GM18505 (cell line): ENCODE data around the gene TSPAN14.

Source experiments
- ATAC-seq: cut with Tn5 transposase; IDR thresholded peaks from one replicate; pipeline ENCODE4 v1.9.1; 2021; ENCODE audit not compliant: unreplicated experiment
- POLR2A ChIP-seq: IDR thresholded peaks from 4 replicates; pipeline ENCODE4 v1.6.1; 2011; ENCODE audit warnings: borderline replicate concordance; ENCODE audit not compliant: insufficient read depth, insufficient read length; ENCODE audit errors: extremely low read depth

The TSPAN14 gene

DNA sequence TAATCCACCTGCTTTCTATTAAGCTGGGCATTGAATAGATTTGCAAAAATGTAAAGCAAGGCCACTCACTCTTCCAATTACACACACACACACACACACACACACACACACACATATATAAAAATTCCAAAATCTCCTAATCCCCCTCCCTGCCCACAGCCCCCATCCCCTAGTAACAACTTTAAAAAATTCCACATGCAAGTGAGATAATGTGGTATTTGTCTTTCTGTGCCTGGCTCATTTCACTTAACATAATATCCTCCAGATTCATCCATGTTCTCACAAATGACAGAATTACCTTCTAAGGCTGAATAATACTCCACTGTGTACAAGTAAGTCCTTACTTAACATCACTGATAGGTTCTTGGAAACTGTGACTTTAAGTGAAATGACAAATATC is 107.8 kb downstream of the TSPAN14 start:
- TF ChIP-seq POLR2A: no peak
- ATAC-seq: no peak

DNA sequence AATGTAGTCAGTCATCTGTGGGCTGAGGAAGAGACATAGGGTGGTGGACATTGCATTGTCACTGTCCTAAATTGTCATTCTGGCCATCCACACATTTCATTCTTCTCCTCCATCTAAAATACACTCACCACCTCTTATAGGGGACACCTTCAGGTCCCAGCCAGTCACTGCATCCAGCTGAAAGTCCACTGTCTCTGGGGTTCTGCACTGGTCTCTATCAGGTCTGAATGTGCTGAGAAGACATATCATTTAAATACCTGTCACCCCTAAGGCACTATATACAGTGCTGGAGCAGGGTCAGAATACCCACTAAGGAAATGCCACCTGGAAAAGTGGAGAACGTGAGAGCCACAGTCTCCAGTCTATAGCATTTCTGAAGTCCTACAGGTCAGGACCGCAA is 113.2 kb downstream of the TSPAN14 start:
- no peak for TF ChIP-seq POLR2A
- ATAC-seq: no peak

- no peak for ATAC-seq
- TF ChIP-seq POLR2A: no peak
These were observed 115.2 kb downstream of the TSPAN14 start for GRCh38 chr10:80569131-80569895.

DNA sequence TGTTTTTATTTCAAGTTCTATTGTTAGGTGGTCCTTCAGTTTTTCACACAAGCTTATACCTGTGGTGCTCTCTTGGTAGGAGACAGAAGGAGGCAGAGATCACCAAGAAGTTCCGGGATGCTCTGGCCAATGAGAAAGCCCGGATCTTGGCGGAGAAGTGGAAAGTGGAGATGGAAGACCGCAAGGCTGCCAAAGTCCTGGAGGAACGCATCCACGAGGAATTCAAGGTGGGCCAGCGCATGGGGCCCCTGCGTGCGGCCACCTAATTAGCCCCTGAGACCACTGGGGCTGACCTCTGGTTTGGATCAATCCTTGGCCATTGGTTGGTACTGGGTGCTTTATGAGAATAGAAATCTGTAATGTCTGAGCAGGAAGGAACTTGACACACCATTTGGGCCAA is 117.2 kb downstream of the TSPAN14 start:
- TF ChIP-seq POLR2A: no peak
- no peak for ATAC-seq

DNA sequence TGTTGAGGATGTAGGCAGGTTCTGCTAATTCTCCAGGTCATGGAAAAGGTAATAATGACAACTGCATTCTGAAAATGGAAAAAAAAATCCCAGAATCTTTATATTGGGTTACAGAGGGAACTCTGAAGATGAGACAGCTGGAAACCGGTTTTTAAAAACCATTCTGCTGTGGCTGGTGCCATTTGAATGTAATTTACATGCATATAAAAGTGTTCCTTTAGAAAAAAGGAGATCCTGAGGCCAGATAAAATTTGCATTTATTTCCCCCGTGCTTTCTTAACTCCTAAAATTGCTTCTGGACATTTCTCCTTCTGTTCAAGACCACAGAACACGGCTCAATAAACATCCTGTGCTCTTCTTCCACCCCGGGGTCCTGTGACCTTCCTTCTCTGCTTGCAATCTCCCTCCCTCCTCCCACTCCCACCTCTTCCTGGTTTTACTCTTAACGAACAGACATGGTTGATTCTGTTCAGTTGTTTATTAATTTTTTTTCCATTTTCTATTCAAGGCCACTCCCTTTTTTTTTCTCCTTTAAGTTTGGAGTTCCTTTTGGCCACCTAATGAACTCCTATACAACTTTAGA is 125.2 kb downstream of the TSPAN14 start:
- ATAC-seq: no peak
- TF ChIP-seq POLR2A: no peak

GRCh38 chr10:80579849-80580637 is 125.9 kb downstream of the TSPAN14 start:
- no peak for ATAC-seq
- no peak for TF ChIP-seq POLR2A

DNA sequence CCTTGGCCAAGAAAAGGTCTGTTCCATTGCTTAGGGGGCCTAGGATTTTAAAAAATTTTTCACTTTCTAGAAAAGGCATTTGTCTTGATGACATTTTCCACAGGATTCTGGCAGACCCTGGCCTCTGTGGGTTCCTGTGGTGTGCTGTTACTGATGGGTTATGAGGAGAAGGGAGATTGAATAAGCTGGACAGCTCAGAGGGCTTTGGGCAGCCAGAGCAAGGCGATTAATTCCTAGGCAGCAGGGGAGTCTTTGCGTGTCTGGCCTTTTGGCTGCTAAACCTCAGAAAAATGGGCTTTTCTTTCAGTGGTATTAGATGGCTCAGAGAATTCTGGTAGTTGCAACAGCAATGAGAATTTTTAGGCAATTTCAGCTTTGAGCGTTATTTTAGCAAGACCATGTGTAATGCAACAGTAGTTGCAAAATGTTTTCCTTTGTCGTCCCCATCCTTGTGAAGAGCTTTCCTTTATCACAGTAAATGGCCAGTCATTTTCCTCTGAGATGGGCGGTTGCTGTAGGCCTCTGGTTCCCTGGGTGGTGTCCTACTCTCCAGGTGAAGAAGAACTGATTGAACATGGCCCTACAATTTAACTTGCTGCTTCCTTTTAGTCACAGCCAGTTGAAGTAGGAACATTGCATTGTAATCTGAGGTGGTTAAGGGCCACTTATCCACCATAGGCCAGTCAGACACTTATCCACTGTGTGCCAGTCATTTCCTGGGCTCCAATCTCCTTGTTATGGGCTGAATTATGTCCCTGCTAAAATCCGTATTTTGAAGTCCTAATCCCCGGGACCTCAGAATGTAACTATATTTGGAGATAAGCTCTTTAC is 126.7 kb downstream of the TSPAN14 start:
- no peak for TF ChIP-seq POLR2A
- ATAC-seq: no peak

DNA sequence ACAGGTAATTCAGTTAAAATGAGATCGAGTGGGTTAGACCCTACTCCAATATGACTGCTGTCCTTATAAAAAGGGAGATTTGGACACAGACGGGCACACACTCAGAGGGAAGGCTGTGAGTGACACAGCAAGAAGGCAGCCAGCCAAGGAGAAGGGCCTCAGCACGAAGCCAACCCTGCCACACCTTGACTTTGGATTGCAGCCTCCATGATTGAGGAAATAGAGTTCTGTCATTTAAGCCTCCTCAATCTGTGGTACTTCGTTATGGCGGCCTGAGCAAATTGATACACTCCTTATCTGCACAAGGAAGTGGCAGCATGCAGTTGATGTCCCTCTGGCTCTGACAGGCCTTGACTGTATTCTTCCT is 127.3 kb downstream of the TSPAN14 start:
- no peak for ATAC-seq

GRCh38 chr10:80582286-80582960 is 128.3 kb downstream of the TSPAN14 start:
- TF ChIP-seq POLR2A: no peak

More for the DNA sequence above, 127.3 kb downstream of the TSPAN14 start:
- TF ChIP-seq POLR2A: no peak

More at GRCh38 chr10:80582286-80582960, 128.3 kb downstream of the TSPAN14 start:
- ATAC-seq: no peak
